ENCODE measurements around the gene FBXW9.

DNA sequence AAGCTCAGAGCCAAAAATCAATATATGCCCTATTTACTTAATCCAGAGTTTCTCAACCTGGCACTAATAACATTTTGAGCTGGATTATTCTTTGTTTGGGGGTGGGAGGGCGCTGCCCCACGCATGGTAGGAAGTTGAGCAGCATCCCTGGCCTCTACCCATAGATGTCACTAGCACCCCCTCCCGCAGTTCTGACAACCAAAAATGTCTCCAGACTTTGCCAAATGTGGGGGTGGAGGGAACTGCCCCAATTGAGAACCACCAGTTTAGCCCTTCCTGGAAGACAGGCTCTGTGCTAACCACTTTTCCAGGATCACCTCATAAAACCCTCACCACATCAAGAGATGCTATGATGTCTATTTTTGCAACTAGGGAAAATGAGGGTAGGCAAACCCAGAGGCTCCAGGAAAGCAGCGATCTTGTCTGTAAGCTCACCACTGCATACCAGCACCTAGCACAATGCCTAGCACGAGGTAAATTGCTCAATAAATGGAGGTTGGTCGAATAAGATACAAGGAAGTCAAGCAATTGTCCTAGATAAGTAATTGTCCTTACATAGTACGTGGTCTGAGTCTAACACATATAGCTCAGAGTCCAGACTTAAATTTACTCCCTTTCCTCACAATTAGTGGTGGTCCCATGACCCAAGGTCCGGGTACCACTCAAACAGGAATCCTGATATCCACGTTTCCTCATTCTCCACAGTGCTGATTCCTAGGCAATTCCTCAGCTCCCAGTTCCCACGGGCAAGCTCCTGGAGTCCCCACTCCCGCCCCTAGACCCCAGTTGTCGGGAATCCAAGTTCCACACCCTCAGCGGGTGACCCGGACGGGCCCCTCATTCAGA lies 37.2 kb upstream of the FBXW9 start:
- TF ChIP-seq CTCF (IDR thresholded peaks at IDR 0.05), result no peak
- no peak for TF ChIP-seq POLR2A (IDR thresholded peaks at IDR 0.05)
